HG02840 (cell line): ENCODE data around the gene KATNA1.

Source experiments
- ATAC-seq: cut with Tn5 transposase; IDR thresholded peaks from one replicate; pipeline ENCODE4 v1.9.1; 2021; ENCODE audit warnings: mild to moderate bottlenecking, moderate library complexity, moderate number of reproducible peaks; ENCODE audit not compliant: unreplicated experiment, low FRiP score

KATNA1 gene

GRCh38 chr6:149545258-149545753, 103.2 kb downstream of the KATNA1 start:
- ATAC-seq: peak; percentile 4
